Activated CD4-positive, alpha-beta memory T cell treated with anti-CD3 and anti-CD28 coated beads, Interleukin-2, amount 10 ng/mL, durations not matched to agents 7 days and 5 days (primary cell): ENCODE results near the gene DGCR8. TPM values are rescaled to one million over a fixed set of nuclear protein-coding genes. Genes with fewer than 3 reads are reported as not detected.

Experiments used
- CTCF ChIA-PET: fragments of 350-600 bp; sonication (Branson Sonifier 250); formaldehyde crosslinking; loops from one replicate; lab custom pipeline; 2021; ENCODE audit warnings: antibody characterized with exemption, inconsistent platforms; lab: Charles Lee
- POLR2A ChIA-PET: fragments of 350-600 bp; sonication (Branson Sonifier 250); formaldehyde crosslinking; loops from one replicate; lab custom pipeline; 2021; ENCODE audit warnings: antibody characterized with exemption; lab: Charles Lee
- DNase-seq: peaks from one replicate; pipeline ENCODE4 v3.0.0-alpha.2; 2020
- H3K27ac Mint-ChIP-seq: one replicate; pipeline ENCODE4 v1.8.0; 2021; ENCODE audit warnings: mild to moderate bottlenecking, mixed read lengths
- H3K27me3 Mint-ChIP-seq: one replicate; pipeline ENCODE4 v1.8.0; 2021; ENCODE audit warnings: mixed read lengths
- H3K36me3 Mint-ChIP-seq: one replicate; pipeline ENCODE4 v1.8.0; 2021; ENCODE audit warnings: low read depth, mixed read lengths
- H3K4me1 Mint-ChIP-seq: one replicate; pipeline ENCODE4 v1.8.0; 2021; ENCODE audit warnings: mixed read lengths
- H3K4me3 Mint-ChIP-seq: one replicate; pipeline ENCODE4 v1.8.0; 2021; ENCODE audit warnings: mild to moderate bottlenecking, mixed read lengths
- H3K9me3 Mint-ChIP-seq: one replicate; pipeline ENCODE4 v1.8.0; 2021; ENCODE audit warnings: mixed read lengths
- total RNA-seq, 2 experiments: library from RNA; stranded (reverse); gene quantifications; one replicate each; pipeline ENCODE4 v1.2.3, GENCODE V29; 2021

DGCR8 gene
- total RNA-seq, 2 experiments from 2014 or later = 40.4 to 41.1 TPM

- ChIA-PET CTCF (no interaction called here), POLR2A (interaction anchor here (1.2 kb wide), 1 partner anchor 19 kb away, joined by 3 read pairs; the partner anchor contains the start of gene TANGO2)
- H3K4me3 Mint-ChIP-seq = no peak overlapping the region
- peaks cover 38% of the 10 kb centered on the region for H3K36me3 Mint-ChIP-seq
- H3K27ac Mint-ChIP-seq = no peak overlapping the region
- no peaks in the 10 kb centered on the region for H3K9me3 Mint-ChIP-seq
- no peak for DNase-seq
- no peaks in the 10 kb centered on the region for H3K27me3 Mint-ChIP-seq
- peaks cover 23% of the 10 kb centered on the region for H3K4me1 Mint-ChIP-seq
These were observed 40.2 kb upstream of the DGCR8 start for GRCh38 chr22:20039683-20040325.

DNA sequence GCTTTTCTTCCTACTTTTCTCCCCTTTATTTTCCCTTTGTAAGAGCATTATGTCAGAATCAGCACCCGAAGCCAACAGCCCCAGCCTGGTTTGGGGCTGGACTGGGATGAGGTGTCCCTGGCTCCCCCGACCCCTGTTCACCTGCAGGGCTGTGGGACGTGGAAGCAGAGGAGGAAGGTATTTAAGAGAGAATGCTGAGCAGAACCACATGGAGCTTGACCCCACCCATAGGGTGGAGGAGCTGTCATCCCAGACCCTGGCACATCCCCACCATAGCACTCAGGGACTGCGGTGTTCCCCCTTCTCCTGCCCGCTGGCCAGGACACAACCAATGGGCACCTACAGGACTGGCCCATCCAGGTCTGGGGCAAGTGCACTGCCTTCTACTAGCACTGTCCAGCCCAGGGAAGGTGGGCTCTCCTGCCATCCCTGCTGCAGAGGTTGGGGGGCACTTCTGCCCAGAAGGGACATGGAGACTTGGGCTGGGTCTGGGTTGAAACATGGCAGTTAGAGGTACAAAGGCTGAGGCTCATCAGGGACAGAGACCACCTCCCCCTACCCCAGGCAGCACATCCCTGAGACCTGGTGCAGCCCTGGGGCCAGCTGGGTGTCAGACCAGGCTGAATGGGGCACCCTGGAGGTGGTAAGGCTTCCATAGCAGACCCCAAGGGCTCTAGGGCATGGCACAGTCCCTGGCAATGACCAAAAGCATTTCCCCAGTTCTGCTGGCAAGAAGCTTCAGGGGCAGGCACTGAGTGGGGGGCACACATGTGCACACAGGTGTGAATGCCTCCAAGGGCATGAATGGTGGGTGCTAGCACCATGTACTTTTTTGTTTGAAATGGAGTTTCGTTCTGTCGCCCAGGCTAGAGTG is 39.5 kb upstream of the DGCR8 start:
- POLR2A ChIA-PET = interaction anchor here (1.2 kb wide), 1 partner anchor 19 kb away, joined by 3 read pairs; the partner anchor contains the start of gene TANGO2
- H3K4me3 Mint-ChIP-seq = no peak overlapping the region
- H3K27ac Mint-ChIP-seq = no peak overlapping the region
- H3K9me3 Mint-ChIP-seq = no peaks in the 10 kb centered on the region
- no peaks in the 10 kb centered on the region for H3K27me3 Mint-ChIP-seq
- CTCF ChIA-PET = no interaction called here
- no peak for DNase-seq
- peaks cover 38% of the 10 kb centered on the region for H3K36me3 Mint-ChIP-seq
- peaks cover 16% of the 10 kb centered on the region for H3K4me1 Mint-ChIP-seq

GRCh38 chr22:20043057-20043996 is 36.7 kb upstream of the DGCR8 start:
- Mint-ChIP-seq H3K27me3 (no peaks in the 10 kb centered on the region), H3K4me1 (peaks cover 2% of the 10 kb centered on the region), H3K9me3 (peaks cover 6% of the 10 kb centered on the region), H3K36me3 (peaks cover 45% of the 10 kb centered on the region), H3K27ac (no peak overlapping the region), H3K4me3 (no peak overlapping the region)
- DNase-seq = no peak
- CTCF ChIA-PET = no interaction called here
- POLR2A ChIA-PET = no interaction called here

GRCh38 chr22:20043997-20044342 is 36.1 kb upstream of the DGCR8 start:
- POLR2A ChIA-PET = no interaction called here
- Mint-ChIP-seq H3K36me3 (peaks cover 52% of the 10 kb centered on the region), H3K4me1 (peaks cover 2% of the 10 kb centered on the region), H3K27me3 (no peaks in the 10 kb centered on the region), H3K9me3 (peaks cover 10% of the 10 kb centered on the region), H3K4me3 (no peak overlapping the region), H3K27ac (no peak overlapping the region)
- CTCF ChIA-PET = no interaction called here
- no peak for DNase-seq

GRCh38 chr22:20044495-20045151 is 35.4 kb upstream of the DGCR8 start:
- Mint-ChIP-seq H3K4me1 (peaks cover 2% of the 10 kb centered on the region), H3K4me3 (no peak overlapping the region), H3K9me3 (peaks cover 13% of the 10 kb centered on the region), H3K27me3 (no peaks in the 10 kb centered on the region), H3K27ac (no peak overlapping the region), H3K36me3 (peaks cover 53% of the 10 kb centered on the region)
- DNase-seq = no peak
- ChIA-PET POLR2A (interaction anchor here (0.9 kb wide), 1 partner anchor 10 kb away, joined by 3 read pairs; no protein-coding TSS in a partner anchor), CTCF (no interaction called here)

- Mint-ChIP-seq H3K4me1 (peaks cover 2% of the 10 kb centered on the region), H3K27ac (no peak overlapping the region), H3K27me3 (no peaks in the 10 kb centered on the region), H3K4me3 (no peak overlapping the region), H3K9me3 (peaks cover 13% of the 10 kb centered on the region), H3K36me3 (peaks cover 54% of the 10 kb centered on the region)
- ChIA-PET CTCF (no interaction called here), POLR2A (no interaction called here)
- no peak for DNase-seq
These were observed 33.3 kb upstream of the DGCR8 start for GRCh38 chr22:20046730-20047129.

DNA sequence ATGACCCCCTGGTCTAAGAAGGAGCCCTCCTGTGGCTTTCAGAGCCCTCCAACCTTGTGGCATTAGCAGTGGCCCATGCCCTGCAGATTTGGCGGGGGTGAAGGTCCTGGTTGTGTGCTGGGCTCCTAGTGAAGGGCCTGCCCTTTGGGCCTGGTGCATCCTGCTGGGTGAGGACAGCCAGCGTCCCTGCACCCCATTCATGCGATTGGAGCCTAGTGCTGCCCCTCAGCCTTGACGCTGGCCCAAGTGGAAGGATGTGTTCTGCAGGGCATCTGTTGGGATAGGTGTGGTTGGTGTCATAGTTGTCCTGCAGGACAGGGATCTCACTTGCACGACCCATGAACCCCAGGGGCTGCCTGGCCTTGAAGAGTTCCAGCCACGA is 28.1 kb upstream of the DGCR8 start:
- Mint-ChIP-seq H3K9me3 (peaks cover 11% of the 10 kb centered on the region), H3K36me3 (peaks cover 36% of the 10 kb centered on the region), H3K27me3 (no peaks in the 10 kb centered on the region), H3K4me3 (no peak overlapping the region), H3K4me1 (no peaks in the 10 kb centered on the region), H3K27ac (no peak overlapping the region)
- CTCF ChIA-PET = no interaction called here
- POLR2A ChIA-PET = no interaction called here
- no peak for DNase-seq

DNA sequence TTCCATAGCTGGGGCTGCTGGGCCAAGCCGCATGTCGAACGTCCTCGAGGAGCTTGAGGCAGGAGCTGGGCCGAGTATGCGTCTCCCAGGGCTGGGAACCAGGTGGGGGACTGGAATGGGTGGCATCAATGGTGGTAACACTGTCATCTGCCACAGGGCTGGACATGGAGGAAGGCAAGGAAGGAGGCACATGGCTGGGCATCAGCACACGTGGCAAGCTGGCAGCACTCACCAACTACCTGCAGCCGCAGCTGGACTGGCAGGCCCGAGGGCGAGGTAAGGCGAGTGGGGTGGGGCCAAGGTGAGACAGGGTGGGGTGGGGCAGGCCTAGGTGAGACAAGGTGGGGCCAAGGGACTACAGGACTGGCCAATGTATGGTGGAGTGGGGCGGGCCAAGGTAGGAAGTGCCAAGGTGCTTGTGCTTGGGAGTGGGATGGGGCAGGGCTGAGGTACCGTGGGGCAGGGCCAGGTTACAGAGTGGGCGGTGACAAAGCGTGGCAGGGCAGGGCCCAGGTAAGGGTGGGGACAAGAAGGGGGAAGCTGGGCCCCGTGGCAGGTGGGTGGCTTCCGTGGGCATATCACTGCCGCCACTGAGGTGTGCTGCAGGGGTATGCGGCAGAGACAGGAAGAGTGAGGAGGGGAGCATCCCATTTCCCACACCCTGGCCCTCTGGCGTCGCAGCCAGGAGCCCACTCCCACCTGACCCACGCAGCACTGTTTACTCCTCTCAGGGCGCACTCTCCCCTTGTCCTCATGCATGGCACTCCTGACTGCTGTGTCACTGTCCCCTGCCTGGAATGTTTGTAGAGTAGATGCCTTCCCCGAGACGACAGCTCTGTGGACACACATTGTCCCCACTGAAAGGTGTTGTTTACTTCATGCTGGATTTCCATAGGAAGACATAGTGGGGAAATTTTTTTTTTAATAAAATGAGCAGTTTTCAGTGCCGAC is 27.5 kb upstream of the DGCR8 start:
- no peaks in the 10 kb centered on the region for H3K27me3 Mint-ChIP-seq
- H3K27ac Mint-ChIP-seq = no peak overlapping the region
- DNase-seq = no peak
- no peaks in the 10 kb centered on the region for H3K4me1 Mint-ChIP-seq
- ChIA-PET CTCF (no interaction called here), POLR2A (no interaction called here)
- H3K36me3 Mint-ChIP-seq = peaks cover 32% of the 10 kb centered on the region
- no peak overlapping the region for H3K4me3 Mint-ChIP-seq
- H3K9me3 Mint-ChIP-seq = peaks cover 11% of the 10 kb centered on the region

- H3K9me3 Mint-ChIP-seq = peaks cover 5% of the 10 kb centered on the region
- H3K36me3 Mint-ChIP-seq = peaks cover 26% of the 10 kb centered on the region
- ChIA-PET CTCF (no interaction called here), POLR2A (no interaction called here)
- no peak overlapping the region for H3K27ac Mint-ChIP-seq
- DNase-seq = no peak
- H3K27me3 Mint-ChIP-seq = no peaks in the 10 kb centered on the region
- H3K4me3 Mint-ChIP-seq = no peak overlapping the region
- H3K4me1 Mint-ChIP-seq = no peaks in the 10 kb centered on the region
These were observed 26.5 kb upstream of the DGCR8 start for GRCh38 chr22:20053407-20054033.

DNA sequence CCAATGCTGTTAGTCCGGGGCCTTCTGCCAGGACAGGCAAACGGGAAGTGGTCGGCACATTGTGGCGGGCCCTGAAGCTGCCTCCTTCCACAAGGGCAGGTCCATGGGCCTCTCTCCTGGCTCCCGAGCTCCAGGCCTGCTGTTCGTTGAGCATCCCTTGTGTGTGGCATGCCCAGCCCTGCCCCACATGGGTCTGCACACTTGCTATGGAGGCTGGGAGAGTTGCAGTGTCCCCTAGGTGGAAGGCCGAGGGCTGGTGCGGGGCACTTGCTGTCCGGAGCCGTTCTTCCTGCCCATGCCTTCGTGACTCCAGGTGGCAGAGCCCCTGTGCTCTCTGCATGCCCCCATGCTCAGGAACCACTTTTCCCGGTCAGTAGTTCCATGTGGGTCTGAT is 26.0 kb upstream of the DGCR8 start:
- Mint-ChIP-seq H3K27me3 (no peaks in the 10 kb centered on the region), H3K36me3 (peaks cover 24% of the 10 kb centered on the region), H3K27ac (no peak overlapping the region), H3K9me3 (peaks cover 2% of the 10 kb centered on the region), H3K4me1 (peaks cover 5% of the 10 kb centered on the region), H3K4me3 (no peak overlapping the region)
- ChIA-PET POLR2A (no interaction called here), CTCF (no interaction called here)
- DNase-seq = no peak

GRCh38 chr22:20054485-20054884 is 25.6 kb upstream of the DGCR8 start:
- H3K27ac Mint-ChIP-seq = no peak overlapping the region
- no peaks in the 10 kb centered on the region for H3K27me3 Mint-ChIP-seq
- H3K36me3 Mint-ChIP-seq = peaks cover 22% of the 10 kb centered on the region
- DNase-seq = no peak
- POLR2A ChIA-PET = no interaction called here
- CTCF ChIA-PET = no interaction called here
- no peaks in the 10 kb centered on the region for H3K9me3 Mint-ChIP-seq
- no peak overlapping the region for H3K4me3 Mint-ChIP-seq
- H3K4me1 Mint-ChIP-seq = peaks cover 9% of the 10 kb centered on the region
